HCT116 (cell line): ENCODE results near the gene SCCPDH.

Experiments
- POLR2A ChIP-seq: IDR thresholded peaks from 2 replicates; pipeline ENCODE4 v1.7.0; 2011; ENCODE audit warnings: borderline replicate concordance; ENCODE audit not compliant: insufficient read depth, insufficient read length; ENCODE audit errors: extremely low read depth
- POLR2AphosphoS5 ChIP-seq: IDR thresholded peaks from 2 replicates; pipeline ENCODE4 v1.6.1; 2011; ENCODE audit warnings: mild to moderate bottlenecking, low read depth, low read length, moderate library complexity
- RAD21 ChIP-seq: IDR thresholded peaks from 2 replicates; pipeline ENCODE4 v1.6.1; 2012; ENCODE audit warnings: low read depth, mild to moderate bottlenecking
- ZFX ChIP-seq: fragments of 450-650 bp; IDR thresholded peaks from 2 replicates; pipeline ENCODE4 v1.6.1; 2017
- TF ChIP-seq, protein P1 (sequence below): IDR thresholded peaks from 2 replicates; pipeline ENCODE4 v1.6.1; 2012
- TF ChIP-seq, protein P2 (sequence below), 3 experiments: fragments of 200-600 bp in 1 of 3; sonication (generic) in 1 of 3; IDR thresholded peaks in 2 of 3; conservative IDR thresholded peaks in 1 of 3; 2 replicates each; pipeline ENCODE4 v1.5.1; 2012 to 2017; ENCODE audit warnings: low read depth in 2 of 3, low read length in 2 of 3, antibody characterized with exemption in 1 of 3, borderline replicate concordance in 1 of 3, control low read depth in 1 of 3, mild to moderate bottlenecking in 1 of 3, mixed read lengths in 1 of 3, mixed run types in 1 of 3, moderate library complexity in 1 of 3; ENCODE audit not compliant: insufficient read depth in 1 of 3
- TF ChIP-seq, protein P3 (sequence below): IDR thresholded peaks from 2 replicates; pipeline ENCODE4 v1.6.1; 2012

DNA sequence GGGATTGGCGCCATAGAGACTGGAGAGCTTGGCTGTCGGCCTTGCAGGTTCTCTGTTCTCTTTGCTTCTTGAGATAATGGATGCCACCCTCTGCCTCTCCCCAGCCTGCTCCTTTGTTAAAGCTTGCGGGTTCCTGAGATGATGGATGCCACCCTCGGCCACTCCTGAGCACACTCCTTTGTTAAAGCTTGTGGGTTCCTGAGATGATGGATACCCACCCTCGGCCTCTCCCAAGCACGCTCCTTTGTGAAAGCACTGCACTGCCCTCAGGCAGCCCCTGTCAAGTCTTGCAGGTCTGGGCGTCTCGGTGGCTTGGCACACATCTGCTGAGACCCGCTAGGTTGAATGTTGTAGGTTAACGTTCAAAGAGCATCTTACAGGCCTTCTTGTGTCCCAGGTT, 76.5 kb downstream of the SCCPDH start:
- TF ChIP-seq, protein P1, sequence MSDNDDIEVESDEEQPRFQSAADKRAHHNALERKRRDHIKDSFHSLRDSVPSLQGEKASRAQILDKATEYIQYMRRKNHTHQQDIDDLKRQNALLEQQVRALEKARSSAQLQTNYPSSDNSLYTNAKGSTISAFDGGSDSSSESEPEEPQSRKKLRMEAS: no peak
- TF ChIP-seq, protein P2, sequence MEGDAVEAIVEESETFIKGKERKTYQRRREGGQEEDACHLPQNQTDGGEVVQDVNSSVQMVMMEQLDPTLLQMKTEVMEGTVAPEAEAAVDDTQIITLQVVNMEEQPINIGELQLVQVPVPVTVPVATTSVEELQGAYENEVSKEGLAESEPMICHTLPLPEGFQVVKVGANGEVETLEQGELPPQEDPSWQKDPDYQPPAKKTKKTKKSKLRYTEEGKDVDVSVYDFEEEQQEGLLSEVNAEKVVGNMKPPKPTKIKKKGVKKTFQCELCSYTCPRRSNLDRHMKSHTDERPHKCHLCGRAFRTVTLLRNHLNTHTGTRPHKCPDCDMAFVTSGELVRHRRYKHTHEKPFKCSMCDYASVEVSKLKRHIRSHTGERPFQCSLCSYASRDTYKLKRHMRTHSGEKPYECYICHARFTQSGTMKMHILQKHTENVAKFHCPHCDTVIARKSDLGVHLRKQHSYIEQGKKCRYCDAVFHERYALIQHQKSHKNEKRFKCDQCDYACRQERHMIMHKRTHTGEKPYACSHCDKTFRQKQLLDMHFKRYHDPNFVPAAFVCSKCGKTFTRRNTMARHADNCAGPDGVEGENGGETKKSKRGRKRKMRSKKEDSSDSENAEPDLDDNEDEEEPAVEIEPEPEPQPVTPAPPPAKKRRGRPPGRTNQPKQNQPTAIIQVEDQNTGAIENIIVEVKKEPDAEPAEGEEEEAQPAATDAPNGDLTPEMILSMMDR (IDR thresholded peaks at IDR 0.05 in 2 of 3, conservative IDR thresholded peaks at IDR 0.05 in 1 of 3; ENCODE audit: borderline replicate concordance in 1 of 3, insufficient read depth in 1 of 3, low read depth in 2 of 3, low read length in 2 of 3): no peak
- TF ChIP-seq ZFX (no peak), POLR2A (no peak), POLR2AphosphoS5 (no peak), RAD21 (no peak)
- TF ChIP-seq, protein P3, sequence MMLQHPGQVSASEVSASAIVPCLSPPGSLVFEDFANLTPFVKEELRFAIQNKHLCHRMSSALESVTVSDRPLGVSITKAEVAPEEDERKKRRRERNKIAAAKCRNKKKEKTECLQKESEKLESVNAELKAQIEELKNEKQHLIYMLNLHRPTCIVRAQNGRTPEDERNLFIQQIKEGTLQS: no peak
